Activated CD4-positive, alpha-beta memory T cell treated with anti-CD3 and anti-CD28 coated beads for 36 hours (primary cell): ENCODE measurements around the gene KSR1. TPM values are rescaled to one million over a fixed set of nuclear protein-coding genes. Genes with fewer than 3 reads are reported as not detected.

Experiments used
- CTCF ChIA-PET: fragments of 350-600 bp; sonication (Branson Sonifier 250); formaldehyde crosslinking; loops from one replicate; lab custom pipeline; 2021; ENCODE audit warnings: antibody characterized with exemption, inconsistent platforms; lab: Charles Lee
- POLR2A ChIA-PET: fragments of 350-600 bp; sonication (Branson Sonifier 250); formaldehyde crosslinking; loops from one replicate; lab custom pipeline; 2021; ENCODE audit warnings: antibody characterized with exemption; lab: Charles Lee
- DNase-seq: peaks from one replicate; pipeline ENCODE4 v3.0.0-alpha.2; 2020
- H3K27ac Mint-ChIP-seq: one replicate; pipeline ENCODE4 v1.8.0; 2021; ENCODE audit warnings: mixed read lengths
- H3K27me3 Mint-ChIP-seq: one replicate; pipeline ENCODE4 v1.8.0; 2021; ENCODE audit warnings: mixed read lengths
- H3K36me3 Mint-ChIP-seq: one replicate; pipeline ENCODE4 v1.8.0; 2021; ENCODE audit warnings: mixed read lengths
- H3K4me1 Mint-ChIP-seq: one replicate; pipeline ENCODE4 v1.8.0; 2021; ENCODE audit warnings: low read depth, mixed read lengths
- H3K4me3 Mint-ChIP-seq: one replicate; pipeline ENCODE4 v1.8.0; 2021; ENCODE audit warnings: mild to moderate bottlenecking, mixed read lengths
- H3K9me3 Mint-ChIP-seq: one replicate; pipeline ENCODE4 v1.8.0; 2021; ENCODE audit warnings: mixed read lengths
- intact Hi-C: fragments of 100-400 bp; cut with micrococcal nuclease; formaldehyde crosslinking; loops from one replicate; pipeline ENCODE4 v1.15.1; 2023
- total RNA-seq, 2 experiments: library from RNA; stranded (reverse); gene quantifications; one replicate each; pipeline ENCODE4 v1.2.3, GENCODE V29; 2021

Gene KSR1
- total RNA-seq, 2 experiments from 2014 or later: 55.0 to 60.8 TPM

DNA sequence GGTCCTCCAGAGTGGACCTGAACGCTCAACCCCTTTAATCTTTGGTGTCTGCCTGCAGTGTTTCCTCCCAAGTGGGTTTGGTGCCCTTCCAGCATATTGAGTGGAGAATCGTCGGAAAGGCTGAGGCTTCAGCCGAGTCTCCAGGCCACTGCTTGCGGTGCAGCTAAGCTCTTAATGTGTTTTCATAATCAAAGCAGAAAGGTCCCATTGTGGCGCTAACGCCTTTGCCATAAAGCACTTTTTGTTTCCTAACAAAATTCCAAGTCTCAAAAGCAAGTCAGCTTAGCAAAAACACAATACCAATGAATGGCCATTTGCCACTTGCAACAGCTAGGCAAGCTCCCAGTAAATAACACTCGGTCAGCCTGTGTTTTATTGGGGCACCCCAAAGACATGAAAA is 57.6 kb downstream of the KSR1 start:
- Mint-ChIP-seq H3K36me3 (no peaks in the 10 kb centered on the region), H3K4me1 (peaks cover 4% of the 10 kb centered on the region), H3K9me3 (no peaks in the 10 kb centered on the region), H3K27ac (no peak overlapping the region), H3K27me3 (no peaks in the 10 kb centered on the region), H3K4me3 (no peak overlapping the region)
- intact Hi-C loops: no loop called here
- CTCF ChIA-PET: interaction anchor here (1.3 kb wide), 1 partner anchor 66 kb away, joined by 3 read pairs; no protein-coding TSS in a partner anchor
- POLR2A ChIA-PET: no interaction called here
- DNase-seq: no peak

DNA sequence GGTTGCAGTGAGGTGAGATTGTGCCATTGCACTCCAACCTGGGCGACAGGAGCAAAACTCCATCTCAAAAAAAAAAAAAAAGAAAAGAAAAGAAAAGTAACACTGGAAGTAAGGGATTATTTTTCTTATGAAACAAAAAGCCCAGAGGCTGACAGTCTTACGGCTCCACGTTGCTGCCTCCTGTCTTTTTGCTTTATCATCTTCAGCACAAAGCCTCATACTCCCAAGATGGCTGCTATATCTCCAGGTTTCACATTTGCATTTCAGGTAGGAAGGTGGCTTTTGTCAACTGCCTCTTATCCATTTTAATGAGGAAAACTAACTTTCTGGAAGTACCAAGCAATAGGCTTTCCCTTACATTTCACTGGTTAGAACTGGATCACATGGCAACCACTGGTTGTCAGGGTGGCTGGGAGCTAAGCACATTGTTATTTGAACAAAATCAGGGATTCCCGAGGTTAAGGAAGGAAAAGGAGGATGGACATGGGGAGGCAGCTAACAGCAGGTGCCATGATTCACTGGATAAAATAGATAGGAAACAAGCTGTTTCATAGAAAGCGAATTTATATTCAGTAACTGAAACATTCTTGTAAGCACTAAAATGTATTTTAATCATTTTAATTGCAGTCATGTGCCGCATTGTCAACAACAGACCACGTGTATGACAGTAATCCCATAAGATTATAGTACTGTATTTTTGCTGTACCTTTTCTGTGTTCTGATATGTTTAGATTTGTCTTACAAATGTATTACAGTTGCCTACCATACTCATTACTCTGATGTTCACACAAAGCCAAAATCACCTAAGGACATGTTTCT is 58.6 kb downstream of the KSR1 start:
- no peak for DNase-seq
- Mint-ChIP-seq H3K4me1 (peaks cover 6% of the 10 kb centered on the region), H3K27me3 (no peaks in the 10 kb centered on the region), H3K4me3 (no peak overlapping the region), H3K27ac (no peak overlapping the region), H3K36me3 (no peaks in the 10 kb centered on the region), H3K9me3 (no peaks in the 10 kb centered on the region)
- intact Hi-C loops: no loop called here
- ChIA-PET POLR2A (no interaction called here), CTCF (interaction anchor here (1.0 kb wide), 1 partner anchor 29 kb away, joined by 3 read pairs; no protein-coding TSS in a partner anchor)

DNA sequence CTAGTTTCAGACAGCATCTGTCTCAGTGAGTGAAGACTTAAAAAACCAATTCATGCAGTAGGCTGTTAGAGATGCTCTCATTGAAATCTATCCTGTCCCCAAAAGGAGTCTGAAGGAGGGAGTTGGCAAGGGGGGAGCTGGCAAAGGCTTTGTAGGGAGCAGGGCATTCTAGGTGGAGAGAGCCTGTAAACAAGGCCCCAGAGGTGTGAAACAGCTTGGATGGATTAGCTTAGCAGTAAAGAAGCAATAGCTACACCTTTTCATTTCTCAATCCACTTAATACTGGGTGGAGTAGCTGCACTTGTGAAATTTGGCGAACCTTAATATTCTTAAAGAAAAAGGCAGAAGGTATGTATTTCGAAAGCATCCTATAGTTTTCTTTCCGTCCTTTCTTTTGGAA is 61.8 kb downstream of the KSR1 start:
- POLR2A ChIA-PET: no interaction called here
- Mint-ChIP-seq H3K4me1 (peaks cover 21% of the 10 kb centered on the region), H3K36me3 (no peaks in the 10 kb centered on the region), H3K27me3 (no peaks in the 10 kb centered on the region), H3K4me3 (no peak overlapping the region), H3K27ac (no peak overlapping the region), H3K9me3 (no peaks in the 10 kb centered on the region)
- intact Hi-C loops: no loop called here
- CTCF ChIA-PET: interaction anchor here (1.0 kb wide), 1 partner anchor 26 kb away, joined by 4 read pairs; no protein-coding TSS in a partner anchor
- DNase-seq: no peak

DNA sequence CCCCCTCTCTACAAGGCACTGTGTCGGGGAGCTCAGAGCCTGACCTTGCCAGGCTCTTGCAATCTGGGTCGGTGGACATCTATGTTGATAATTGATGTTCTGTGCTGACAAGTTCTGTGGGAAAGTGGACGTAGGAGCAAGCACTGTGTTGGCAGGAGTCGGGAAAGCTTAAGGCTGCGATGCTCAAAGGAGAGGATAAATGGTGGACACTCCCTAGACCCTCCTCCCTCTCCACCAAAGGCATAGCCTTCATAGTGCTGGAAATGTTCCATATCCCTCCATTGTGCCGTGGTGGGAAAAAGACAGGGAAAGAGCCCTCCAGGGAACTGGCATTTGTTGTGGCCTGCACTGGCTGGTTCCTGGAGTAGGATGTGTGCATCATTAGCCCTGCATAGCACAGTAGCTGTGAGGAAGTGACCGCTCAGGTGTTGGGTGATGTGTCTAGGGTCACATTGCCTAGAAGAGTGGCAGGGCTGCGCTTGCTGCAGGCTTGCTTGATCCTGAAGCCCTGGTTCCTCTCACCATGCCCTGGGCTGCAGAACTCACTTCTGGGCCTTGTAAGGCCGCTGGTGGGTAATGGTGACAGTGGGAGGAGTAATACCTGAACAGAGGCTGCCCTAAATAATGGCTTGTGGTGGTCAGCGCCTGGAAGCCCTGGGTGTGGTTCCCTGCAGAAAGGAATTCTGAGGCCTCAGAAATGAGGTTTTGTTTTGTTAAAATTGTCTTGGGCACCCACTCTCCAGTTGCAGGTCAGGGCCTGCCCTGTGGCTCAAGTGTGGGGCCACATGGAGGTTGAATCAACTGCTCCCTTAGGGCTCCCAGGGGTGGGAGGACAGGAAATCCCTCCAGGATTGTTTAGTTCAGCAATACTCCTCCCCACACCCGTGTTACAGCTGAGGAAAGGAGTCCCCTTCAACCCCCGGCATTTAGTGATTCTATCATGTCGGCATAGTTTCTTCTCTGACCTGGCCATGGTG is 62.6 kb downstream of the KSR1 start:
- H3K4me1 Mint-ChIP-seq: peaks cover 29% of the 10 kb centered on the region
- intact Hi-C loops: no loop called here
- CTCF ChIA-PET: no interaction called here

DNA sequence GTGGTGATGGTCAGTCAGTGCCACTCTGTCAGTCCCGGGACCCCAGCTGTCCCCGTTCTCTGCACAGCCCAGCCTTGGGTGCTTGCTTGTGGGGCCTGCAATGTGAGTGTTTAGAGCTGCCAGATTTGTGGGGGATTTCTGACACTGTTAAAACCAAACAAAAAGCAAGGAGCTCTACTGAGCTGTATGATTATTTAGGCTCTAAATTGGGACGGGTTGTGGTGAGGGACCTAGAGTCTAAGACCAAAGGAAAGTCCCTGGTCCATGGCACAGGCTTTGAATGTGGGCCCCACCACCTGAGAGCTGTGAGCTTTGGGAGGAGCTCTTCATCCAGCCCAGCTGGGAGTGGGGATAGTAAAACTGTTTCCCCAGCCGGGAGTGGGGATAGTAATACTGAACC is 63.3 kb downstream of the KSR1 start:
- Mint-ChIP-seq H3K36me3 (no peaks in the 10 kb centered on the region), H3K9me3 (no peaks in the 10 kb centered on the region), H3K27ac (no peak overlapping the region), H3K4me3 (no peak overlapping the region), H3K4me1 (peaks cover 36% of the 10 kb centered on the region), H3K27me3 (no peaks in the 10 kb centered on the region)
- CTCF ChIA-PET: no interaction called here
- DNase-seq: no peak
- POLR2A ChIA-PET: interaction anchor here (1.1 kb wide), 1 partner anchor 46 kb away, joined by 3 read pairs; no protein-coding TSS in a partner anchor
- intact Hi-C loops: no loop called here

More for the DNA sequence above, 62.6 kb downstream of the KSR1 start:
- Mint-ChIP-seq H3K27me3 (no peaks in the 10 kb centered on the region), H3K27ac (no peak overlapping the region), H3K9me3 (no peaks in the 10 kb centered on the region), H3K4me3 (no peak overlapping the region), H3K36me3 (no peaks in the 10 kb centered on the region)
- POLR2A ChIA-PET: interaction anchor here (1.1 kb wide), 1 partner anchor 45 kb away, joined by 3 read pairs; no protein-coding TSS in a partner anchor
- DNase-seq: no peak

DNA sequence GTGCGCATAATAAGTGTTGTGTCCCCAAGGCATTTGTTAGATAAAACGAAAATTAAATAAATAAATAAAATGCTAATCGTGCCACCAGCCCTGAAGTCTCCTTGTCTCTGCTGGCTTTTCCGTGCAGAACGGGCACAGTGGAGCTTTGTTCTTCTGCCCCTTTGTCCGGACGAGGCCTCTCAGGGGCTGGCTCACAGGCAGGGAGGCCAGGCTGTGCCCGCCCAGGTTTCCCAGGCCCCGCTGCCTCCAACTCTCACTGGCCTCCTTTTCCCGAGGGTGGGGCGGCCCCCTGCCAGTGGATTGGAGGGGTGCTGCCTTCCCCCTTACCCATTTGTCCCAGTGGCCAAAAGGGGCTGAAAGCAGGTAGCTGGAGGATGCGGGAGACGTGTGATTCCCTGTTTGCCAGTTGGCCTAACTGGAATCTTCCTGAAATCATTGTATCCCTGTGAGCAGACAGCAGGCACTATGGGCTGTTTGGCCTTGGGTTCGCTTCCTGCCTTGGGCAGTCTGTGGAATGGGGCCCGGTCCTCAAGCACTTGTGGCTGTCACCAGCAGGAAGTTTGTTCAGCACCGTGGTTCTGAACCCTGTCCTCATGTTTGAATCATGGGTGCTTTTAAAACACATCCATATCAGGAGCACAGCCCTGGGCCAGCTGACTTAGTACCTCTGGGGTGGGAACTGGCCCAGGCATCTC is 64.4 kb downstream of the KSR1 start:
- Mint-ChIP-seq H3K27ac (no peak overlapping the region), H3K36me3 (no peaks in the 10 kb centered on the region), H3K9me3 (no peaks in the 10 kb centered on the region), H3K4me1 (peaks cover 46% of the 10 kb centered on the region), H3K4me3 (no peak overlapping the region), H3K27me3 (no peaks in the 10 kb centered on the region)
- ChIA-PET CTCF (interaction anchor here (0.7 to 1.6 kb wide), 2 partner anchors 79 to 842 kb away, joined by 3 to 5 read pairs; no protein-coding TSS in a partner anchor), POLR2A (interaction anchor here (1.1 kb wide), 1 partner anchor 47 kb away, joined by 3 read pairs; no protein-coding TSS in a partner anchor)
- DNase-seq: no peak
- intact Hi-C loops: loop anchor here (5.0 to 10.0 kb wide), 2 partner anchors 46 to 57 kb away; no protein-coding TSS in a partner anchor

DNA sequence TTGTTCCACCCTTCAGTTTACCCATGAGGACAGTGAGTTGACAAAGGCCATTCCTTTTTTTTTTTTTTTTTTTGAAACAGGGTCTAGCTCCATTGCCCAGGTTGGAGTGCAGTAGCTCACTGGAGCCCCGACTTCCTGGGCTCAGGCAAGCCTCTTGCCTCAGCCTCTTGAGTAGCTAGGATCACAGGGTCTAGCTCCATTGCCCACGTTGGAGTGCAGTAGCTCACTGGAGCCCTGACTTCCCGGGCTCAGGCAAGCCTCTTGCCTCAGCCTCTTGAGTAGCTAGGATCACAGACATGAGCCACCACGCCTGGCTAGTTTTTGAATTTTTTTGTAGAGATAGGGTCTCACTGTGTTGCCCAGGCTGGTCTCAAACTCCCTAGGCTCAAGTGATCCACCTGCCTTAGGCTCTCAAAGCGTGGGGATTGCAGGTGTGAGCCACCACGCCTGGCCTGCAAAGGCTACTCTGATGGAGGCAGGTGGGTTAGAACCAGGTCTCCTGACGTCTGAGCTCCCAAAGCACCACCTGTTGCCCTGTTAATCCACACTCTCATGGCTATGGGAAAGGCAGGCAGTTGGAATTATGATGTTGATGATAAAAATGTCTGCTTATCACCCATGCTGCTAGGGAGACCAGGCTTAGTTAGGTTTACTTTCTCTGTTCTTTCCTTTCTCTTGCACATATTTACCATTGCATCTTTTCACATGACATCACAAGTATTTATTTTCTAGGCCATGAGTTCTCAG is 65.2 kb downstream of the KSR1 start:
- intact Hi-C loops: loop anchor here (5.0 to 10.0 kb wide), 2 partner anchors 47 to 56 kb away; no protein-coding TSS in a partner anchor
- H3K27ac Mint-ChIP-seq: no peak overlapping the region
- peaks cover 54% of the 10 kb centered on the region for H3K4me1 Mint-ChIP-seq

DNA sequence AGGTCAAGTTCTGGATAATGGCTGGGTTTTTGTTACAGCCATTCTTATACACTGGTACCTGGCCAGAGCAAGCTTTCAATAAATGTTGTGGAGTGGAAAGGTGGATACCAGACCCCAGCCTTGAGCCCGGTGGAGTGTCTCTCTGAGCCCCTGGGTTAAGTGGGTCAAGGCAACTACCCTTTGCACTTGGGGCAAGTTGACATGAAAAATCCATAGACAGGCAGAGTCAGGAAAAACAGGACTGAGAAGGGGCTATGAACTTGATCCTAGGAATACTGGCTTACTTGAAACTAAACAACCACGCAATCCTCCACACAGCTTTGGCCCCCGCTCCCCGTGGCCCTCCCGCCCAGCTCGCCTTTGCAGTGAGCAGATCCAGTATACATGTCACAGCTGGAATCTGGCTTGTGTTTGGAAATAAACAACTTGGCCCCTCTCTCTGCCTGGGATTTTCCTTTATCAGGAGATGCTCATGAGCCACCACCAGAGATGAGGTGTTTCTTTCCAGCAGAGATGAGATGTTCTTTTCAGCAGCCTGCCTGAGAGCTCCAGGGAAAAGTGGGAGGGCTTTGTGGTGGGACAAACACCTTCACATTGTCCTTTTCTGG is 65.9 kb downstream of the KSR1 start:
- H3K36me3 Mint-ChIP-seq: no peaks in the 10 kb centered on the region
- ChIA-PET POLR2A (no interaction called here), CTCF (no interaction called here)
- intact Hi-C loops: loop anchor here (5.0 to 10.0 kb wide), 2 partner anchors 47 to 55 kb away; no protein-coding TSS in a partner anchor
- no peaks in the 10 kb centered on the region for H3K27me3 Mint-ChIP-seq
- no peak for DNase-seq
- H3K27ac Mint-ChIP-seq: no peak overlapping the region
- H3K9me3 Mint-ChIP-seq: no peaks in the 10 kb centered on the region
- no peak overlapping the region for H3K4me3 Mint-ChIP-seq
- H3K4me1 Mint-ChIP-seq: peaks cover 60% of the 10 kb centered on the region

More for the DNA sequence above, 65.2 kb downstream of the KSR1 start:
- DNase-seq: no peak
- Mint-ChIP-seq H3K4me3 (no peak overlapping the region), H3K36me3 (no peaks in the 10 kb centered on the region), H3K27me3 (no peaks in the 10 kb centered on the region), H3K9me3 (no peaks in the 10 kb centered on the region)
- ChIA-PET POLR2A (no interaction called here), CTCF (interaction anchor here (0.7 to 1.6 kb wide), 3 partner anchors 78 to 841 kb away, joined by 3 to 5 read pairs (median 3); no protein-coding TSS in a partner anchor)

DNA sequence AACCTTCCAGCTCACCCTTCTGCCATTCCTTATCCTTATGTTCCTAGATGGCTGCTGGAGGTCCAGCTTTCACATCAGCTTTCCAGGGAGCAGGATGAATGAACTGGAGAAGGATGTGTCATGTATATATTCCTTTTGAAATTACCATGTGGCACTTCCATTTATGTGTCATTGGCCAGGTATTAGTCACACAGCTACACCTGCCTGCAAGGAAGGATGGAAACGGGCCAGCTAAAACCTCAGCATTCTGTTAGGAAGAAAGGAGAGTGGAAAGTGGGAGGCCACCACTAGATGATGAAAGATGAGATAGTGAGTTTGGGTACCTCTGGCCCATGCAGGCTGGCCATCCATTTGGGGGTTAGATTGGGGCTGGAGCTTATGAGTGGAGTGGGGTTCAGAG is 67.5 kb downstream of the KSR1 start:
- H3K27ac Mint-ChIP-seq: no peak overlapping the region
- intact Hi-C loops: loop anchor here (5.0 to 10.0 kb wide), 2 partner anchors 49 to 54 kb away; no protein-coding TSS in a partner anchor
- no peak for DNase-seq
- CTCF ChIA-PET: interaction anchor here (0.7 to 1.7 kb wide), 3 partner anchors 42 to 76 kb away, joined by 3 to 14 read pairs (median 3); no protein-coding TSS in a partner anchor
- H3K27me3 Mint-ChIP-seq: no peaks in the 10 kb centered on the region
- H3K36me3 Mint-ChIP-seq: no peaks in the 10 kb centered on the region
- H3K4me3 Mint-ChIP-seq: no peak overlapping the region
- POLR2A ChIA-PET: interaction anchor here (0.6 to 1.4 kb wide), 2 partner anchors 50 to 119 kb away, joined by 3 read pairs; no protein-coding TSS in a partner anchor
- H3K4me1 Mint-ChIP-seq: peaks cover 63% of the 10 kb centered on the region
- H3K9me3 Mint-ChIP-seq: no peaks in the 10 kb centered on the region

DNA sequence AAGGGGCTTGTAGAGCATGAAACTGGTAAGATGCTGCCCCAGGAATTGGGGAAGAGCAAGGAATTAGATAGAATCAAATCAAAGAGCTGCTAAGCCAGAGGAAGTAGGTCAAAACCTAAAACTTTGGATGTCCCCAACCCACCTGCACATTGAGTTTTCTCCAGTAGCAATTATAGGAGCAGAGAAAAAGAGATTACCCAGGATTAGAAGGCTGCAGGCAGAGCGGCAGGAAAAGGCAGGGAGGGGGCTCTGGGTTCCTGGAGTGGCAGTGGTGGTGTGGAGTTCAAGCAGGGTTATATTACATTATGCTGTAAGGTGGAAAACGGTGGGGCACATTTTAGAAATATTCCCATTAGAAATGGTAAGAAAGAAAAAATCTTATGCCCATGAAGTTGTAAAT is 68.3 kb downstream of the KSR1 start:
- no peak overlapping the region for H3K4me3 Mint-ChIP-seq
- no peak for DNase-seq
- no peaks in the 10 kb centered on the region for H3K9me3 Mint-ChIP-seq
- intact Hi-C loops: loop anchor here (5.0 to 10.0 kb wide), 2 partner anchors 50 to 53 kb away; no protein-coding TSS in a partner anchor
- H3K4me1 Mint-ChIP-seq: peaks cover 66% of the 10 kb centered on the region
- H3K27ac Mint-ChIP-seq: no peak overlapping the region
- H3K36me3 Mint-ChIP-seq: no peaks in the 10 kb centered on the region
- H3K27me3 Mint-ChIP-seq: no peaks in the 10 kb centered on the region
- POLR2A ChIA-PET: no interaction called here
- CTCF ChIA-PET: interaction anchor here (1.7 kb wide), 1 partner anchor 76 kb away, joined by 14 read pairs; no protein-coding TSS in a partner anchor
